HK-2 (cell line): ENCODE results near the gene EXOSC10.
"Not testable (repeated sequence)": the region's sequence is repeated elsewhere in the genome, so short reads cannot be mapped to it uniquely, and the experiment has no call there.

ENCODE experiments used
- DNase-seq: peaks from one replicate; pipeline ENCODE4 v3.0.0-alpha.2; 2018; ENCODE audit not compliant: unreplicated experiment

EXOSC10 gene

GRCh38 chr1:11044086-11044848, 55.4 kb downstream of the EXOSC10 start:
- DNase-seq = no peak

GRCh38 chr1:11042995-11043874, 56.4 kb downstream of the EXOSC10 start:
- no peak for DNase-seq

DNA sequence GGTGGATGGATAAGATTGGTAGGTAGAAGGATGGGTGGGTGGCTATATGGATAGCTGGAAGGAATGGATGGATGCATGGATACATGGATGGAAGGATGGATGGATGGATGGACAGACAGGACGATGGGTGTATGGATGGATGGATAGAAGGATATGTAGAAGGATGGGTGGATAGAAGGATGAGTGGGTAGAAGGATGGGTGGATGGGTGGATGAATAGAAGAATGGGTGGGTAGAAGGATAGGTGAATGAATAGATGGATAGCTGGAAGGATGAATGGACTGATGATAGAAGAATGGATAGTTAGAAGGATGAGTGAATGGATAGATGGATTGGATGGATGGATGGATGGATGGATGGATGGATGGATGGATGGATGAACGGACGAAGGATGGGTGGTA, 57.6 kb downstream of the EXOSC10 start:
- no peak for DNase-seq

DNA sequence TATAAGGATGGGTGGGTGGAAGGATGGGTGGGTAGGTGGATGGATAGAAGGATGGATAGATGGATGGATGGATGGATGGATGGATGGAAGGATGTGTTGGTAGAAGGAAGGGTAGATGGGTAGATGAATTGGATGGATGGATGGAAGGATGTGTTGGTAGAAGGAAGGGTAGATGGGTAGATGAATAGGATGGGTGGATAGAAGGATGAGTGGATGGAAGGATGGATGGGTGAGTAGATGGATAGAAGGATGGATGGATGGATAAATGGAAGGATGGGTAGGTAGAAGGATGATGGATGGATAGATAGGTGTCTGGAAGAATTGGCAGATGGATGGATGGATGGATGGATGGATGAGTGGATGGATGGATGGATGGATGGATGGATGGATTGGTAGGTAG, 58.6 kb downstream of the EXOSC10 start:
- DNase-seq = no peak

DNA sequence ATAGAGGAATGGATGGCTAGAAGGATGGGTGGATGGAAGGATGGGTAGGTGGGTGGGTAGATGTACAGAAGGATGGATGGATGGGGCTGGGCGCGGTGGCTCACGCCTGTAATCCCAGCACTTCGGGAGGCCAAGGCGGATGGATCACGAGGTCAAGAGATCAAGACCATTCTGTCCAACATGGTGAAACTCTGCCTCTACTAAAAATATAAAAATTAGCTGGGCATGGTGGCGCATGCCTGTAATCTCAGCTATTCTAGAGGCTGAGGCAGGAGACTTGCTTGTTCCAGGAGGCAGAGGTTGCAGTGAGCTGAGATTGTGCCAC, 59.6 kb downstream of the EXOSC10 start:
- DNase-seq = not testable (repeated sequence)

- no peak for DNase-seq
Observed at GRCh38 chr1:11039351-11040104, 60.1 kb downstream of the EXOSC10 start.

GRCh38 chr1:11037740-11038182, 61.9 kb downstream of the EXOSC10 start:
- peak; percentile 80 for DNase-seq

DNA sequence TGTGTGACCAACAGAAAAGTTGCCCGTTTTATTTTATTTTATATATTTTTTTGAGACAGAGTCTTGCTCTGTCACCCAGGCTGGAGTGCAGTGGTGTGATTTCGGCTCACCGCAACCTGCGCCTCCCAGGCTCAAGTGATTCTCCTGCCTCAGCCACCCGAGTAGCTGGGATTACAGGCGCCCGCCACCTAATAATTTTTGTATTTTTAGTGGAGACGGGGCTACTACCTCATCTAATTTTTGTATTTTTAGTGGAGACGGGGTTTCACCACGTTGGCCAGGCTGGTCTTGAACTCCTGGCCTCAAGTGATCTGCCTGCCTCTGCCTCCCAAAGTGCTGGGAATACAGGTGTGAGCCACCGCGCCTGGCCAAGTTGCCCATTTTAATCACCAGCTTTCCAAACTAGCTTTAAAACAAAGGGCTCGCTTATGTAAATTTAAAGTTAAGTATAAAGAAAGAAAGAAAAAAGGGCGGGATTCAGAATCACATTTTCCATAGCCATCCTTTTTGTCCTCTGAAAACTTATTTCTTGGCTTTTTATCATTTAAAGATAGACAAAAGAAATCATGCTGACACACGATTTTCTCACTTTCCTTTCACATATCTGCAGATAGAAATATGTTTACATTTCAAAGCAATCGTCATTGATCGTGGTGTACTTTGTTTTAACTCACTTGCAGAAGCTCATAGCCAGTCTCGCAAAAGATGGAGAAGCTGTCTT, 62.5 kb downstream of the EXOSC10 start:
- DNase-seq = not testable (repeated sequence)

DNA sequence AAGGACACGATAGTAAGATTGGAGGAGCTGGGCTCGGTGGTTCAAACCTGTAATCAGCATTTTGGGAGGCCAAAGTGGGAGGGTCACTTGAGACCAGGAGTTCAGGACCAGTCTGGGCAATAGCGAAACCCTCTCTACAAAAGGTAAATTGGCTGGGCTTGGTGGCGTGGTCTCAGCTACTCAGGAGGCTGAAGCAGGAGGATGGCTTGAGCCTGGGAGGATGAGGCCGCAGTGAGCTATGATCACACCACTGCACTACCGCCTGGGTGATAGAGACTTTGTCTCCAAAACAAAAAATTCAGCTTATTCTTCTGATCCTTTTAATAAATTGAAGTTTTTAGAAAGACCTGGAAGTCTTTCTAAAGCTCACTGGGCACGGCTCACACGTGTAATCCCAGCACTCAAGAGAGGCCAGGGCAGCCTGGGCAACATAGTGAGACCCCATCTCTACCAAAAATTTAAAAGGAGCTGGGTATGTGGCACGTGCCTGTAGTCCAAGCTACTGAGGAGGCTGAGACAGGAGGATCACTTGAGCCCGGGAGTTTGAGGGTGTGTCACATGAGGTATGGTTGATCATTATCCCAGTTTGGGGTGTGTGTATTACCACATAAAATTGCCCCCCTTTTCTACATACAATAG, 67.9 kb downstream of the EXOSC10 start:
- no peak for DNase-seq

DNA sequence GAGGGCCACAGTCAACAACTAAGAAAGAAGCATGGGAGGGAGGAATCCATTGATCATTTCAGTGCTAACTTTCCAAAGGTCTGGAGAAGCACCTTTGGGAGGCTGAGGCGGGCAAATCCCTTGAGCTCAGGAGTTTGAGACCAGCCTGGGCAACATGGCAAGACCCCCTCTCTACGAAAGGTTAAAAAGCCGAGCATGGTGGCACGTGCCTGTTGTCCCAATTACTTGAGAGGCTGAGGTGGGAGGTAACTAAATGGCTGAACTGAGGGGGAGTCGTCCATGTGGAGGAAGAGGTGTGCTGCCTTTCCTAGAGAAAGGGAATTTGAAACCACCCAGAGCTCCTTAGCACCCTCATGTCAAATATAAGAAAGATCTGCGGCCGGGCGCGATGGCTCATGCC, 68.8 kb downstream of the EXOSC10 start:
- DNase-seq = no peak

GRCh38 chr1:11028018-11028417, 71.7 kb downstream of the EXOSC10 start:
- no peak for DNase-seq

GRCh38 chr1:11027316-11027715, 72.4 kb downstream of the EXOSC10 start:
- DNase-seq = no peak

DNA sequence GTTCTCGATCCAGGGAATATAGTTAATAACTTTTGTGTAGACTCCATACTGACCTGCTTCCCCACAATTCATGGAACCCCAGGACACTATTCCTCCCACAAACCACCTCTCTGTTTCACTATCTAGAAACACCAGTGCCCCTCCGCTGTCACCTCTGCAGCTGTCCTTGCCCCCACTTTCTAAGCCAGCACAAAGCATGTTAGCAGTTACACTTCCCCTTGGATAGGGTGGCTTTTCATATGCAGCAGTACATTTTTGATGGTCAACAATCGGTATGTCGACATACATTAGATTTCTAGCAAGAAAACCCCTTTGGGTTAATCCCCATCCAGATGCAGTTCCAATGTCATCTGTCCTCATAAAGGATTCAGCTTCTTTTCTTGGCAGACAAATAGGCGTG, 72.8 kb downstream of the EXOSC10 start:
- DNase-seq = no peak

DNA sequence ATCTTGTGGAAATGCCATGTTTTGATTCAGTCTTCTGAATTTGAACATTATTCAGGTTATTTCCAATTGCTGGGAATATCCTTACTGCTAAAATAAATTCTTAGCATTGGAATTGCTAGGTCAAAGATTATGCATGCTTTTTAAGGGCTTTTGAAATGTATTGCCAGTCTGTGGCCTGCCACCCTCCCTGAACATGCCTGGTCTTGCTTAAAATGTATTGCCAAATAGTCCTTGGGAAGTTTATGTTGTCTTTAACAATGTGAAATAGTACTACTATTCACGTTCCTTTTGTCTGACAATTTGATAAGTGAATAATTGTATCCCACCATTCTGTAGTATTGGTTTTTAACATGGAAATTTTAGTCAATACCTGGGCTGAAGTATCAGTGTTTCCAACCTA, 73.6 kb downstream of the EXOSC10 start:
- no peak for DNase-seq

GRCh38 chr1:11025618-11026017, 74.1 kb downstream of the EXOSC10 start:
- DNase-seq = no peak

- no peak for DNase-seq
Observed at GRCh38 chr1:11024874-11025203, 74.8 kb downstream of the EXOSC10 start.

DNA sequence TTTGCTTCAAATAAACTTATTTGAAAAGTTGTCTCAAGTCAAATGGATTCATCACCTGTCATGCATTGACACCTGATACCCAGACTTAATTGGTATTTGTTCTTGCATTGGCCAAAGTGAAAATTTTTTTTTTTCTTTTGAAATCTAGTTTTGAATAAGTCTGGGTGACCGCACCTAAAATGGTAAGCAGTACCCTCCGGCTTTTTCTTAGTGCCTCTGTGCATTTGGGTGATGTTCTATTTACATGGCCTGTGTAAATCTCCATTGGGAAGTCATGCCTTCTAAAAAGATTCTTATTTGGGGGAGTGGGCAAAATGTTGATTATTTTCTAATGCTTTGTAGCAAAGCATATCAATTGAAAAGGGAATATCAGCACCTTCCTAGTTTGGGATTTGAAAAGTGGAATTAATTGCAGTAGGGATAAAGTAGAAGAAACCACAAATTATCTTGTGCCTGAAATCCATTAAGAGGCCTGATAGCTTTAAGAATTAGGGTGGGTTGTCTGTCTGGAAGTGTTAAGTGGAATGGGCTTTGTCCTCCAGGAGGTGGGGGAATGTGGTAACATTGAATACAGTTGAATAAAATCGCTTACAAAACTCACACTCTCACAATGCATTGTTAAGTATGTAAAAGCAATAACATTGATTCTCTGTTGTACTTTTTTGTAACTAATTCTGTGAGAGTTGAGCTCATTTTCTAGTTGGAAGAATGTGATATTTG, 75.4 kb downstream of the EXOSC10 start:
- DNase-seq = no peak

DNA sequence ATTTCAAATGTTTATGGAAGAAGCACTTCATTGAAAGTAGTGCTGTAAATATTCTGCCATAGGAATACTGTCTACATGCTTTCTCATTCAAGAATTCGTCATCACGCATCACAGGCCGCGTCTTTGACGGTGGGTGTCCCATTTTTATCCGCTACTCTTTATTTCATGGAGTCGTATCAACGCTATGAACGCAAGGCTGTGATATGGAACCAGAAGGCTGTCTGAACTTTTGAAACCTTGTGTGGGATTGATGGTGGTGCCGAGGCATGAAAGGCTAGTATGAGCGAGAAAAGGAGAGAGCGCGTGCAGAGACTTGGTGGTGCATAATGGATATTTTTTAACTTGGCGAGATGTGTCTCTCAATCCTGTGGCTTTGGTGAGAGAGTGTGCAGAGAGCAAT, 76.5 kb downstream of the EXOSC10 start:
- DNase-seq = no peak

- DNase-seq = no peak
Observed at GRCh38 chr1:11019971-11020370, 79.7 kb downstream of the EXOSC10 start.

DNA sequence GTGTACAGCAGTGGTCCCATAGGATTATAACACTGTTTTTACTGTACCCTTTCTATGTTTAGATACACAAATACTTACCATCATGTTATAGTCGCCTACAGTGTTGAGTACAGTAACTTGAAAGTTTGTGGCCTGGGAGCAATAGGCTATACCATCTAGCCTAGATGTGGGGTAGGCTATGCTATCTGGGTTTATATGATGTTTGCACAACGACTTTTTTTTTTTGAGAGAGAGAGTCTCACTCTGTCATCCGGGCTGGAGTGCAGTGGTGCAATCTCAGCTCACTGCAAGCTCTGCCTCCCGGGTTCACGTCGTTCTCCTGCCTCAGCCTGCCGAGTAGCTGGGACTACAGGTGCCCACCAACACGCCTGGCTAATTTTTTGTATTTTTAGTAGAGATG, 80.3 kb downstream of the EXOSC10 start:
- DNase-seq = not testable (repeated sequence)
